Activated naive CD8-positive, alpha-beta T cell treated with anti-CD3 and anti-CD28 coated beads for 36 hours (primary cell): ENCODE data around the gene ATP2B1. TPM values are rescaled to one million over a fixed set of nuclear protein-coding genes. Genes with fewer than 3 reads are reported as not detected.
"Not testable (repeated sequence)": the region's sequence is repeated elsewhere in the genome, so short reads cannot be mapped to it uniquely, and the experiment has no call there.

ENCODE experiments used
- DNase-seq: peaks from one replicate; pipeline ENCODE4 v3.0.0; 2021
- H3K27ac Mint-ChIP-seq: one replicate; pipeline ENCODE4 v1.8.0; 2022; ENCODE audit warnings: mild to moderate bottlenecking, moderate library complexity, mixed read lengths
- H3K27me3 Mint-ChIP-seq: one replicate; pipeline ENCODE4 v1.8.0; 2022; ENCODE audit warnings: mild to moderate bottlenecking, mixed read lengths
- H3K36me3 Mint-ChIP-seq: one replicate; pipeline ENCODE4 v1.8.0; 2021; ENCODE audit warnings: mild to moderate bottlenecking, mixed read lengths
- H3K4me1 Mint-ChIP-seq: one replicate; pipeline ENCODE4 v1.8.0; 2021; ENCODE audit warnings: mixed read lengths
- H3K4me3 Mint-ChIP-seq: one replicate; pipeline ENCODE4 v1.8.0; 2022; ENCODE audit warnings: mild to moderate bottlenecking, moderate library complexity, mixed read lengths
- H3K9me3 Mint-ChIP-seq: one replicate; pipeline ENCODE4 v1.8.0; 2022; ENCODE audit warnings: mixed read lengths
- total RNA-seq, 2 experiments: library from RNA; stranded (reverse); gene quantifications; one replicate each; pipeline ENCODE4 v1.2.3, GENCODE V29; 2021

Gene ATP2B1
- 10 to 100 TPM; 25.7 to 27.7 TPM for total RNA-seq

DNA sequence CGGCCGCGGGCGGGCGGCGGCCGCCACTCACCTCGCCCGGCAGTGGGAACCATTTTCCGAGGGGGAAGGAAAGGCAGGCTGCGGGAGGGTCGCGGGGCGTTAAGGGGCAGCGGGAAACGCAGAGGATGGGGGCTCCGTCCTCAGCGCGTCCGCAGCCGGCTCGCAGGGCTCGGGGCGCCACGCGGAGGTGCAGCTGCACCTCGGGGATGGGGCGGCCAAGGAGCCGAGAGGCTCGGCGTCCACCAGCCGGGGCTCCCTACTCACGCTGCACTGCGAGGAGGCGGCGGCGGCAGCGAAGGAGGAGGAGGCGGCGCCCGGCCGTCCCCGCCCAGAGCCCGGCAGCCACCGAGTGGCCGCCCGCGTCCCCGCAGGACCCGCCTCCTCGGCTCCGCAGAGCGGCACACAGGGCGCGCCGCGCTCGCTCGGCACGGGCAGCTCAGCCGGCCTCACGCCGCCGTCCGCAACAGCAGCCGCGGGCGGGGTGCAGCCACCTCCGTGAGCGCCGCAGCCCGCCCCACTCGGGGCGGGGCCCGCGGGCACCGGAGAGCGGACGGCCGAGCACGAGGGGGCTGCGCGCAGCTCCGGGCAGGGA is at the start of gene ATP2B1:
TSS of gene ATP2B1 (minus strand) at position 274 of the 592 bp plus-strand sequence. CDS start 52,952 bp downstream, outside the sequence.
- Mint-ChIP-seq H3K27me3 (no peaks in the 10 kb centered on the region), H3K4me3 (peak within 1 kb of the TSS; percentile 93), H3K4me1 (peaks cover 42% of the 10 kb centered on the region), H3K36me3 (peaks cover 2% of the 10 kb centered on the region), H3K9me3 (peaks cover 2% of the 10 kb centered on the region), H3K27ac (peak within 1 kb of the TSS; percentile 90)
- DNase-seq, result peak; percentile 88

DNA sequence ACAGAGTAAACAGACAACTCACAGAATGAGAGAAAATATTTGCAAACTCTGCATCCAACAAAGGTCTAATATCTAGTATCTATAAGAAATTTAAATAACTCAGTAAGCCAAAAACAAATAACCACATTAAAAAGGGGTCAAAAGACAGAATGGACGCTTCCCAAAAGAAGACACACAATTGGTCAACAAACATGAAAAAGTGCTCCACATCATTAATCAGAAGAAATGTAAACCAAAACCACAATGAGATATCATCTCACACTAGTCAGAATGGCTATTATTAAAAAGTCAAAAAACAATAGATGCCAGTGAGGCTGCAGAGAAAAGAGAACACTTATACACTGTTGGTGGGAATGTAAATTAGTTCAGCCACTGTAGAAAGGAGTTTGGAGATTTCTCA is 49.3 kb upstream of the ATP2B1 start:
- H3K36me3 Mint-ChIP-seq, H3K9me3 Mint-ChIP-seq, H3K27me3 Mint-ChIP-seq, H3K27ac Mint-ChIP-seq, H3K4me3 Mint-ChIP-seq, DNase-seq: not testable (repeated sequence)
- peaks cover 28% of the 10 kb centered on the region for H3K4me1 Mint-ChIP-seq

DNA sequence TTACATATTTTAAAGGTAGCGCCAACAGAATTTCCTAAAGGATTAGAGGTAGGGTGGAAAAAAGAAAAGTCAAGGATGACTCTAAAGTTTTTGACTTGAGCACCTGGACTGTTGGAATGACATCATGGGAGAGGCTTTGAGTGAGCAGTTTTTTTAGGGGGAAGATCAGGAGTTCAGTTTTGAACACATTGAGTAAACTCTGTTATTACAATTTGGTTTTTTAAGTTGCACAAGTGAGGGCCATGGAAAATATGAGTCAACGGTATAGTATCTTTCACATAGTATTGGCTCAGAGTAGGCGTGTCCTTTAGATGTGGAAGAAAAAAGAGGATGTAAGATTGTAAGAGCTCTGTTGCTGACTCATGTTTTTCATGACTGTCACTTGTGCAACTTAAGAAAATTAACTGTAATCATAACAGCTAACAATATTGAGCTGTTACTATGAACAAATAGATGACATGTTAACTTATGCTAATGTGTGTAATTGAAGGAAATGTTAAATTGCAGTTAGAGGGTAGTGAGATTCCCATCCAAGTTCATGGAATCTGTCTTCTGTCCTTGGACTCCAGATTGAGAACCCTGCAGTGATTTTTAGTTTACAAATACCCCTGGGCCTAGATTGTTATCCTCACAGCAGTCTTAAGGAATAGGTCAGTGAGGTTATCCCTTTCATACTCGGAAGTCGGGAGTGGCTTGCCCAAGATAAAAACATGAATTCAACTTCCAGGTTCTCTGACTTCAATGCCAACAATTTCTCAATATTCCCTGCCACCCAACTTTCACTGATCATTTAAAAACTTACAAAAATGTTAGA is 48.2 kb upstream of the ATP2B1 start:
- Mint-ChIP-seq H3K4me1 (peaks cover 25% of the 10 kb centered on the region), H3K27me3 (no peaks in the 10 kb centered on the region), H3K9me3 (peaks cover 8% of the 10 kb centered on the region), H3K27ac (peak overlapping the region; percentile 80), H3K36me3 (peaks cover 2% of the 10 kb centered on the region), H3K4me3 (no peak overlapping the region)
- DNase-seq, result peak; percentile 13

DNA sequence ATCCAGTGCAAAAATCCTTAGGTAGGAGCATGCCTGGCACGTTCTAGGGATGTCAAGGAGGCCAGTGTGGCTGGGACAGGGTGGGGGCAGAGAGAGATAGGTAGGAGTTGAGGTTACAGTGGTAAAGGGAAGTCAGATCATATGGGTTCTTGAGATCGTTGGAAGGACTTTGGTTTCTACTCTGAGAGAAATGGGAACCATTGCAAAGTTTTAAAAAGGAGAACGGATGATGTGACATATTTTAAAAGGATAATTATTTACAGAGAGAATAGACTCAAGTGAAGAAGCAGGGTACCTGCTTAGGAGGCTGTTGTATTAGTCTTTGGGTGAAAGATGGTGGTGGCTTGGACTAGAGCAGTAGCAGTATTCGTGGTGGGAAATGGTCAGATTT is 47.6 kb upstream of the ATP2B1 start:
- Mint-ChIP-seq H3K4me1 (peaks cover 25% of the 10 kb centered on the region), H3K27ac (peak overlapping the region; percentile 80), H3K36me3 (peaks cover 2% of the 10 kb centered on the region), H3K9me3 (peaks cover 8% of the 10 kb centered on the region), H3K27me3 (no peaks in the 10 kb centered on the region), H3K4me3 (no peak overlapping the region)
- DNase-seq, result no peak

DNA sequence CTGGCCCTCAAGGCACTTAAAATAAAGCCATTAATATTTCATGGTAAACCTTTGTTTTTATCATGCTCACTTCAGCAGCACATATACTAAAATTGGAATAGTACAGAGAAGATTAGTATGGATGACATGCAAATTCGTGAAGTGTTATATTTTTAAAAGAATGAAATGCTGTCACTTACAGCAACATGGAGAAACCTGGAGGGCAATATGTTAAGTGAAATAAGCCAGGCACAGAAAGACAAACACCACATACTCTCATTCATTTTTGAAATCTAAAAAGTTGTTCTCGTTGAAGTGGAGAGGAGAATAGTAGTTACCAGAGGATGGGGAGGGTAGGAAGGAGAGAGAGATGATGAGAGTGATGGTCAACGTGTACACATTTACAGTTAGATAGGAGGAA is 45.4 kb upstream of the ATP2B1 start:
- peaks cover 14% of the 10 kb centered on the region for H3K4me1 Mint-ChIP-seq
- H3K4me3 Mint-ChIP-seq, result no peak overlapping the region
- no peak overlapping the region for H3K27ac Mint-ChIP-seq
- no peaks in the 10 kb centered on the region for H3K36me3 Mint-ChIP-seq
- peaks cover 3% of the 10 kb centered on the region for H3K9me3 Mint-ChIP-seq
- H3K27me3 Mint-ChIP-seq, result no peaks in the 10 kb centered on the region
- no peak for DNase-seq

DNA sequence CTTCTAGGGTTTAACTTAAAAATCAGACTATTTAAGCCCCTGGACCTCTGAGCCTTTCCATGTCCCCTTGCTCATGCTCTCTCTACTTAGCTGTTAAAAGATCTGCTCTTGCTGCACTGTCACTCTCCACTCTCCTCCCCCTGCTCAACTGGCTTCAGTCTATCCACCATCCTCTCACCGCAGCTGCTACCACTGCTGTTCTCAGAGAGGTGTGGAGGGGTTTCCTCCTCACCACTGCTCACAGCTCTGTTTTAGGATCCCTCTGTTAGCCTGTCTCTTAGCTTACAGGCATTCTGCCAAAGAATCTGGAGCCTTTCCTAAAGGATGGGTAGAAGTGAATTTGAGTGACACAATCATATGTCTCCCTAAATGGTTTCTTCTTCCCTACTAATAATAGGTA is 43.7 kb upstream of the ATP2B1 start:
- Mint-ChIP-seq H3K27ac (no peak overlapping the region), H3K4me1 (peaks cover 14% of the 10 kb centered on the region), H3K36me3 (no peaks in the 10 kb centered on the region), H3K4me3 (no peak overlapping the region), H3K9me3 (peaks cover 3% of the 10 kb centered on the region), H3K27me3 (no peaks in the 10 kb centered on the region)
- no peak for DNase-seq

DNA sequence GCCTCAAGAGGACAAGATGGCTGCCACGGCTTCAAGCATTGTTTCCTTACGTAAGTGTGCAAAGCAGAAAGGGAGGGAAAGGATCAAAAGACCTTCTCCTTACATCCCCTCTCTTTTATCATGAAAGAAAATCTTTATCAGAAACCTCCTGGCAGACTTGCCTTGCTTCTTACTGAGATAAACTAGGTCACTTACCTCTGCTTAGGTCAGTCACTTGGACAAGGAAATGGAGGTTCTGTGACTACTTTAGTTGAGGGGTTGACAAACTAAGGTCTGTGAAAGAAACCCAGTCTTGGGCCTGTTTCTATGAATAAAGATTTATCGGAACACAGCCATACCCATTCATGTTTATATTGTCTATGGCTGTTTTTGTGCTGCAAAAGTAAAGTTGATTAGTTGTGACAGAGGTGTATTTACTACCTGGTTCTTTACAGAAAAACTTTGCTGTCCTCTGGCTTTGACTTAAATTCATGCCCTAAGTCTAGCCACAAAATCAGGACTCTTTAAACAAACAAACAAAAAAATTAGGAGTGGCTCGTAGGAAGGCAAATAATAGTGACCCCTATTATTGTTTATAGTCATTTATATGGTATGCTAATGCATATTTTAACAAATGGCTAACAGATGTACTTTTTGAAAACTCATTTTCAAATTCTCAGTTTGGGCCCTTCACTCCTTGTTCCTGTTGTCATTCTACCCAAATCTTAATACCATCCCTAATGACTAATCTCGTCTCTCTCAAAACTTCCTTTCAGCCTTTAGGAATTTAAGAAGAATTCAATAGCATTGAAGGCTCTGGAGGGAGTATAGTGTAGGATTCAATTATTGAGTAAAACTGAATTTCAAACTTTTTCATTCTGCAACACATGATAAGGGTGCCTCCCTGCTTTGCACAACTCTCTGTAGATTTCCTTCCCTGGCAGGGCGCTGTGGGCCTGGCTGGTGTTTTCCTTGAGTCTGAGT is 42.0 kb upstream of the ATP2B1 start:
- DNase-seq, result no peak
- Mint-ChIP-seq H3K9me3 (no peaks in the 10 kb centered on the region), H3K4me3 (no peak overlapping the region), H3K27ac (no peak overlapping the region), H3K36me3 (no peaks in the 10 kb centered on the region), H3K4me1 (no peaks in the 10 kb centered on the region), H3K27me3 (no peaks in the 10 kb centered on the region)

DNA sequence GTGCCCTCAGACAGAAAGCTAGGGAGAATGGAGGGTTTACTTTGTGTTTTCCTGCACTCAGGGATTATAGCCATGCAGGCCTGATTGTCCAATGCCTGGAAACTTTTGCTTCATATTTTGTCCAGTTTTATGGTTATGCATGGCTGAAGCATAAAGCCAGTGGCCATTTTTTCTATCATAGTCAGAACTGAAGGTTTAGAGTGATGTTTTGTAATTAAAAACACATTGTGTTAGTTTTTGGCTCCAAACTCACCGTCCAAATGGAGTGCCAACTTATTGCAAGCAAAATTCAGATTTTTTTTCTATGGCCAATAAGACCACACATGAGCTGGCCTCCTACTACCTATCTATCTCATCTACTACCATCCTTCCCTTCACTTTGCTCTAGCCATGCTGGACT is 40.2 kb upstream of the ATP2B1 start:
- DNase-seq, result no peak
- no peaks in the 10 kb centered on the region for H3K4me1 Mint-ChIP-seq
- no peak overlapping the region for H3K27ac Mint-ChIP-seq

DNA sequence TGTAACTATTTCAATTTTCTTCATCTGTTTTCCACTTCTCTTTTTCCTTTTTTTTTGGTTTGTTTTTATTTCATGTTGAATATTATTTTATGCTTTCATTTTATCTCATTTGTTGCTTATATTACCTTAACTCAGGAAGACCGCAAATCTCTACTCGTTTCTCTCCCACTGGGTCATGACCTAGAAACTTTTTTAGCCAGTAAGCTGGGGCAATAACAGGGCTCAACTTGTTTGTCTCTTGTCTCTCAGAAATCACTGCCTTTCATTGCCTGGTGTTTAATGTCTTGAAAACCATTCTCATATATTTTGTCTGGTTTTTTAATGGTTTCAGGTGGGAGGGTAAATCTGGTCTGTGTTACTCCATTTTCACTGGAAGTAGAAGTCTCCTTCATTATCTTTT is 36.6 kb upstream of the ATP2B1 start:
- no peak for DNase-seq
- Mint-ChIP-seq H3K36me3 (peaks cover 5% of the 10 kb centered on the region), H3K4me1 (no peaks in the 10 kb centered on the region), H3K27me3 (no peaks in the 10 kb centered on the region), H3K4me3 (no peak overlapping the region), H3K27ac (no peak overlapping the region), H3K9me3 (peaks cover 15% of the 10 kb centered on the region)

More for the DNA sequence above, 40.2 kb upstream of the ATP2B1 start:
- Mint-ChIP-seq H3K4me3 (no peak overlapping the region), H3K27me3 (no peaks in the 10 kb centered on the region), H3K36me3 (no peaks in the 10 kb centered on the region), H3K9me3 (no peaks in the 10 kb centered on the region)

DNA sequence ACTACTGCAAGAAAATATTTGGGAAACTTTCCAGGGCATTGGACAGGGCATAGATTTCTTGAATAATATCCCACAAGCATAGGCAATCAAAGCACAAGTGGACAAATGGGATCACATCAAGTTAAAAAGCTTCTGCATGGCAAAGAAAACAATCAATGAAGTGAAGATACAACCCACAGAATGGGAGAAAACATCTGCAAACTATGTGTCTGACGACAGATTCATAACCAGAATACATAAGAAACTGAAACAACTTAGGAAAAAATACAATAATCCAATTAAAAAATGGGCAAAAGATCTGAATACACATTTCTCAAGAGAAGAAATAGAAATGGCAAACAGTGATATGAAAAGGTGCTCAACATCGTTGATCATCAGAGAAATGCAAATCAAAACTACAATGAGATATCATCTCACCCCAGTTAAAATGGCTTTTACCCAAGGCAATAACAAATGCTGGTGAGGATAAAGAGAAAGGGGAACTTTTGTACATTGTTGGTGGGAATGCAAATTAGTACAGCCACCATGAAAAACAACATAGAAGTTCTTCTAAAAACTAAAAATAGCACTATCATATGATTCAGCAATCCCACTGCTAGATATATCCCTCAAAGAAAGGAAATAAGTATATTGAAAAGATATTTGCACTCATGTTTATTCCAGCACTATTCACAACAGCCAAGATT is 33.8 kb upstream of the ATP2B1 start:
- no peak for DNase-seq
- Mint-ChIP-seq H3K27me3 (no peaks in the 10 kb centered on the region), H3K4me3 (no peak overlapping the region), H3K36me3 (peaks cover 12% of the 10 kb centered on the region), H3K27ac (no peak overlapping the region), H3K4me1 (no peaks in the 10 kb centered on the region), H3K9me3 (peaks cover 35% of the 10 kb centered on the region)

DNA sequence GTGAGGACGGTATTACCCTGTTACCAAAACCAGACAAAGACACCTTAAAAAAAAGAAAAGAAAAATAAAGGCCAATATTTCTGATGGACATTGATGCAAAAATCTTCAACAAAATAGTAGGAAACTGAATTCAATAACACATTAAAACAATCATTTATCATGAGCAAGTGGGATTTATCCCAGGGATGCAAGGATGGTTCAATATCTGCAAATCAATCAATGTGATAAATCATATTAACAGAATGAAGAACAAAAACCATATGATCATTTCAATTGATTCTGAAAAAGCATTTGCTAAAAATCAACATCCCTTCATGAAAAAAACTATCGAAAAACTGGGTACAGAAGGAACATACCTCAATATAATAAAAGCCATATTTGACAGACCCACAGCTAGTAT is 32.3 kb upstream of the ATP2B1 start:
- H3K36me3 Mint-ChIP-seq, result peaks cover 13% of the 10 kb centered on the region
- no peaks in the 10 kb centered on the region for H3K27me3 Mint-ChIP-seq
- H3K4me3 Mint-ChIP-seq, result no peak overlapping the region
- H3K9me3 Mint-ChIP-seq, result peaks cover 35% of the 10 kb centered on the region
- H3K27ac Mint-ChIP-seq, result no peak overlapping the region
- no peak for DNase-seq
- H3K4me1 Mint-ChIP-seq, result no peaks in the 10 kb centered on the region

DNA sequence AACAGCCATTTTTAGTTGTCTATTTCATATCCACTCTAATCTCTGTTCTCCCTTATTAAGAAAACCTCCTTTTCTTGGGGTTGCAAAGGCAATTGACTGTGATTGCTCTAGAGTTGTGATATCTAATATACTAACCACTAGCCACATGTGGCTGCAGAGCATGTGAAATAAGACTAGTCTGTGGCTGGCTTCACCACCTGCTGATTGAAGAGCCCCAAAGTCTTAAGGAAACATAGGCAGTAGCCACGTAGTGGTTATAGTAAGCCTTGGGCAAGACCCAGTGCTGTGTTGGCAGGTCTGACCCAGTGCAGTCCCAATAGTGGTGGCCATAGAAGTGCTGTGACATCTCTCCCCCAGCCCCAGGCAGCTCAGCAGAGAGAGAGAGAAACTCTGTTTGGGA is 28.4 kb upstream of the ATP2B1 start:
- Mint-ChIP-seq H3K4me3 (no peak overlapping the region), H3K9me3 (peaks cover 34% of the 10 kb centered on the region), H3K4me1 (peaks cover 7% of the 10 kb centered on the region), H3K36me3 (peaks cover 21% of the 10 kb centered on the region), H3K27ac (no peak overlapping the region), H3K27me3 (no peaks in the 10 kb centered on the region)
- no peak for DNase-seq

DNA sequence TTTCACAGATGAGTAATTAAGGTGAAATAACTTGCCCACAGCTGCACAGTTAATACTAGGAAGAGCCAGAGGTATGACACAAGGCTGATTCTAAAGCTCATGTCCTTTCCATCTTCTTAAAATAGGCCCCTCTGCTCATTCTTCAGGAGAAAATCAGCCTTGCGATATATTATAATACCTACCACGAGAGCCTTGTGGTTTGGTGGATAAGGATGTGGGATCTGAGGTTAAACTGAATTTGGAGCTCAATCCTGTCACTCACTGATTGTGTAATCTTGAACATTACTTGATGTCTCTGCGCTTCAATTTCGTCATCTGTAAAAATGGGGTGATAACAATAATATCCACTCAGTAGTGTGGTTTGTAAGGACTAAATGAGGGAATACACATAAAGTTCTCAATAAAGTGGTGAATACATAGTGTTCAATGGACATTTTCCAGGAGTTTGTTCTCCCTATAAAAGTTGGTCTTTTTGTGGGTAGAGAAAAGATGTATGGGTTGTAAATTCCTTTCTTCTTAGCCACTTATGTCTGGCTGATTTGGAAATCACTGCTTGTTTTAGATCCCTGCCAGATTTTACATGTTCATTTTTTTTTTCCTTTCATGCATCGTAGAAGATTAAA is 25.1 kb upstream of the ATP2B1 start:
- Mint-ChIP-seq H3K27ac (no peak overlapping the region), H3K27me3 (no peaks in the 10 kb centered on the region), H3K4me1 (peaks cover 9% of the 10 kb centered on the region), H3K9me3 (peaks cover 8% of the 10 kb centered on the region), H3K4me3 (no peak overlapping the region), H3K36me3 (peaks cover 11% of the 10 kb centered on the region)
- DNase-seq, result no peak

DNA sequence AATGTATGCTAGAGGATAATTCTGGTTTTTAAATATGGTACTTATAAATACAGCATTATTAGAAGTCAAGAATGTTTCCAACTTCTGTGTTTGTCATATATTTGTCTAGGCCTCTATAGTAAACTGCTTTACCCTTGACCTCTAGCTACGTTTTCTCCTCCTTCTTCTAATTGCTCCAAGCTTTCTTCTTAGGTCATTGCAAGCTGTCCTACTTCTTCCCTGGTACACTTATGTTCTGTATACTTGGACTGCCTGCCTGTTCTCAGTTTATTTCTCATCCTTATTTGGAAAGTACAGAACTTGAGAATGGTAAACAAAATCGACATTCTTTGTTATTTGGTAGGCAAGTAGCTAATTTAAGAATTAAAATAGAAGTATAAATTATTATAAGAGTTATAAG is 23.9 kb upstream of the ATP2B1 start:
- Mint-ChIP-seq H3K27ac (no peak overlapping the region), H3K9me3 (peaks cover 3% of the 10 kb centered on the region), H3K4me1 (peaks cover 9% of the 10 kb centered on the region), H3K27me3 (no peaks in the 10 kb centered on the region), H3K36me3 (peaks cover 9% of the 10 kb centered on the region), H3K4me3 (no peak overlapping the region)
- DNase-seq, result no peak
